Ishikawa (cell line): ENCODE results near the gene CERS6.

Experiments
- NFIC ChIP-seq: IDR thresholded peaks from 2 replicates; pipeline ENCODE4 v1.6.1; 2012
- TEAD4 ChIP-seq: IDR thresholded peaks from 2 replicates; pipeline ENCODE4 v1.6.1; 2012
- TF ChIP-seq, protein P1 (sequence below): IDR thresholded peaks from 2 replicates; pipeline ENCODE4 v1.6.1; 2012; ENCODE audit warnings: low read depth, mild to moderate bottlenecking
- TF ChIP-seq, protein P2 (sequence below): IDR thresholded peaks from 2 replicates; pipeline ENCODE4 v1.6.1; 2012
- TF ChIP-seq, protein P3 (sequence below): IDR thresholded peaks from 2 replicates; pipeline ENCODE4 v1.6.1; 2012

- TF ChIP-seq, protein P1, sequence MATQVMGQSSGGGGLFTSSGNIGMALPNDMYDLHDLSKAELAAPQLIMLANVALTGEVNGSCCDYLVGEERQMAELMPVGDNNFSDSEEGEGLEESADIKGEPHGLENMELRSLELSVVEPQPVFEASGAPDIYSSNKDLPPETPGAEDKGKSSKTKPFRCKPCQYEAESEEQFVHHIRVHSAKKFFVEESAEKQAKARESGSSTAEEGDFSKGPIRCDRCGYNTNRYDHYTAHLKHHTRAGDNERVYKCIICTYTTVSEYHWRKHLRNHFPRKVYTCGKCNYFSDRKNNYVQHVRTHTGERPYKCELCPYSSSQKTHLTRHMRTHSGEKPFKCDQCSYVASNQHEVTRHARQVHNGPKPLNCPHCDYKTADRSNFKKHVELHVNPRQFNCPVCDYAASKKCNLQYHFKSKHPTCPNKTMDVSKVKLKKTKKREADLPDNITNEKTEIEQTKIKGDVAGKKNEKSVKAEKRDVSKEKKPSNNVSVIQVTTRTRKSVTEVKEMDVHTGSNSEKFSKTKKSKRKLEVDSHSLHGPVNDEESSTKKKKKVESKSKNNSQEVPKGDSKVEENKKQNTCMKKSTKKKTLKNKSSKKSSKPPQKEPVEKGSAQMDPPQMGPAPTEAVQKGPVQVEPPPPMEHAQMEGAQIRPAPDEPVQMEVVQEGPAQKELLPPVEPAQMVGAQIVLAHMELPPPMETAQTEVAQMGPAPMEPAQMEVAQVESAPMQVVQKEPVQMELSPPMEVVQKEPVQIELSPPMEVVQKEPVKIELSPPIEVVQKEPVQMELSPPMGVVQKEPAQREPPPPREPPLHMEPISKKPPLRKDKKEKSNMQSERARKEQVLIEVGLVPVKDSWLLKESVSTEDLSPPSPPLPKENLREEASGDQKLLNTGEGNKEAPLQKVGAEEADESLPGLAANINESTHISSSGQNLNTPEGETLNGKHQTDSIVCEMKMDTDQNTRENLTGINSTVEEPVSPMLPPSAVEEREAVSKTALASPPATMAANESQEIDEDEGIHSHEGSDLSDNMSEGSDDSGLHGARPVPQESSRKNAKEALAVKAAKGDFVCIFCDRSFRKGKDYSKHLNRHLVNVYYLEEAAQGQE, result no peak
- TF ChIP-seq NFIC (no peak), TEAD4 (no peak)
- TF ChIP-seq, protein P2, sequence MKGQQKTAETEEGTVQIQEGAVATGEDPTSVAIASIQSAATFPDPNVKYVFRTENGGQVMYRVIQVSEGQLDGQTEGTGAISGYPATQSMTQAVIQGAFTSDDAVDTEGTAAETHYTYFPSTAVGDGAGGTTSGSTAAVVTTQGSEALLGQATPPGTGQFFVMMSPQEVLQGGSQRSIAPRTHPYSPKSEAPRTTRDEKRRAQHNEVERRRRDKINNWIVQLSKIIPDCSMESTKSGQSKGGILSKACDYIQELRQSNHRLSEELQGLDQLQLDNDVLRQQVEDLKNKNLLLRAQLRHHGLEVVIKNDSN, result no peak
- TF ChIP-seq, protein P3, sequence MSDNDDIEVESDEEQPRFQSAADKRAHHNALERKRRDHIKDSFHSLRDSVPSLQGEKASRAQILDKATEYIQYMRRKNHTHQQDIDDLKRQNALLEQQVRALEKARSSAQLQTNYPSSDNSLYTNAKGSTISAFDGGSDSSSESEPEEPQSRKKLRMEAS, result no peak
Measured at GRCh38 chr2:168640039-168640438, 184.0 kb downstream of the CERS6 start.
